NCI-H2107 treated with DMSO at 0.1 percent for 48 hours (cell line): ENCODE measurements around the gene FBXW4.
"Not testable (repeated sequence)": the region's sequence is repeated elsewhere in the genome, so short reads cannot be mapped to it uniquely, and the experiment has no call there.

ENCODE experiments used
- DNase-seq: peaks from one replicate; lab custom pipeline; 2025; ENCODE audit not compliant: unreplicated experiment; lab: John Stamatoyannopoulos, UW

FBXW4 gene

DNA sequence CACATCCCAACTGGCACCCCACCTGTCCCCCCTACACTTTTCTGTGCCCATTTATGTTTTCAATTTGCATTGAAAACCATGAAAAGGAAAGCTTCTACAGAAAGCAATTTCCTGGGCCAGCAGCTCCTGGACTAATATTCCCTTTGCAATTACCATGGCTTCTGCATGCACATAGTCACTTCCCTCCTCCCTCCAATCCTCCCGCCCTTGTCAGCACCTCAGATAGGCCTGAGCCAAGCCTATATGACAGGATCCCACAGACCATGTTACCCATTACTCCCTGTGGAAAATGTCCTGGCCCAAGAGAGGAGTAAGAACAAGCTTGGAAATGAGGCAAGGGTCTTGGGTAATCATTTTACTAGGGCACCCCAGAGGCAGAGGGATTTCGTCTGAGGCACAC is 38.1 kb downstream of the FBXW4 start:
- DNase-seq, result no peak

- DNase-seq, result no peak
Observed at GRCh38 chr10:101655570-101655969, 39.4 kb downstream of the FBXW4 start.

DNA sequence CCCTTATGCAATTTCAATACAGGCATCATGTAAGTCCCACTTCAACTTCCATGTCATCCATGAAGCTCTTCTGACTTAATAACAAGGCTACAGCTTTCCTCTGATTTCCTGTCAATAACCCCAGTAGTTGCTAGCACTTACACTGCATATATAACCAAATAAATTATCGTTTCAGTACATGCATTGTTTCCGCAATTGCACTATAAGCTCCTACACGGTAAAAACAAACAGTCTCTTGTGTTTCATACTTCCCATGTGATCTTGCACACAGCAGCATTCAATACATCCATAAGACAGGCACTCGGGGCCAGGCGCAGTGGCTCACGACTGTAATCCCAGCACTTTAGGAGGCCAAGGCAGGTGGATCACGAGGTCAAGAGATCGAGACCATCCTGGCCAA is 41.4 kb downstream of the FBXW4 start:
- no peak for DNase-seq

DNA sequence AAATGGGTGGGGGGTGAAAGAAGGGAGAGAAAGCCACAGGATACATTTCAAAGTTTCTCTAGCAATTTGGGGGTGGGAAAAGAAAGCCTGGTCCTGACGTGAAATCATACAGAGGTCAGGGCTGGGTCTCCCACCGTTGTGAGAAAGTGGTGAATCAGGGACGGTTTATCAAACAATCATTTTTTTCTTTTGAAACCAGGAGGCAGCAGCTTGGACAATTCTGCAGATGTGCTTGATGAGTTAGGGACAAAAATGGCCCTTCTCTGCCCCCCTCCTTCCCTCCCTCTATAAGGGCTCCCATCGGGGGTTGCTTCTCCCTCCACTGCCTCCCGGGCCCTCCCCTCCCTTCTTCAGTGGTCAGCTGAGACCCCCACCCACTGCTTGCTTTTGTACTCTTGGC is 43.6 kb downstream of the FBXW4 start:
- no peak for DNase-seq

- no peak for DNase-seq
Observed at GRCh38 chr10:101650863-101651262, 44.1 kb downstream of the FBXW4 start.

DNA sequence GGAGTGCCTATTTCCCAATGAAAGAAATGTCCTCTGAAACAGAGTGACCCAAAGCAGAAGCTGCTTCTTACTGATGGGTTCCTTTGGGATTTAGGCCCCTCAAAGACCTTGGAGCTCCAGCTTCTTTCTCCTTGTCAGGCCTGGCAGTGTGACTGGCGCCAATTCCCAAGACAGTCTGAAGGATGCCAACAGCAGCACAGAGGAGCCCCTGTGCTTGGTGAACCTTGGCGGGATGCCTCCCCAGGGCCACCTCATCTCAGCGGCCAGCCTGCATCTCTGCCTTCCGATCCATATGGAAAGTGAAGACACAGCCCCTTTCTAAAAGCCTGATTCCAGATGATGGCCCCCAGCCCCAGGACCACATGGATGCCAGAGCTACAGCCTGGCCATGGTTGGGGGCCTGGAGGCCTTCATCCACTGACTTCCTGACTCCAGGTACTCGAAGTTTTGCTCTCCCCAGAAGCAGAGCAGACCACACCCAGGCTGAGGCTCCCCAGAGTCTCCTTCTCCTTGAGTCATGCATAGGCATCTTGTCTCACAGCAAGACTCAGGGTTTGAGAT is 45.4 kb downstream of the FBXW4 start:
- no peak for DNase-seq

GRCh38 chr10:101647255-101647654 is 47.7 kb downstream of the FBXW4 start:
- no peak for DNase-seq

GRCh38 chr10:101646364-101646763 is 48.6 kb downstream of the FBXW4 start:
- no peak for DNase-seq

DNA sequence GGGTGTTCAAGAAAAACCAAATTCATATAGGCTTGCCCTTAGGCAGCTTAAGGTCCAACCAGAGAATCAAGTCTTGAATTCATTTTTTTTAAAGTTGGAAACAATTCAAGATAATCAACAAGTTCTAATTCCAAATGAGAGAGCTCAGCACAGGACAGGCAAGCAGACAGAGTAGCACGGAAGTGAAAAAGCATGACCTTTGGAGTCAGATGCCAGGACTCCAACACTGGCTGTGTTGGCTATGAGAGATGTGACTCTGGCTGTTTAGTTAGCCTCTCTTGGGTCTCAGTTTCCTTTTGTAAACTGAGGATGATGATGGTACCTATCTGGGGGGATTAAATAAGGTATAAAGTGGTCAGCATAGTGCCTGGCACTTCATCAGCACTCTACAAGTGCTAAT is 49.3 kb downstream of the FBXW4 start:
- no peak for DNase-seq

GRCh38 chr10:101644002-101644401 is 51.0 kb downstream of the FBXW4 start:
- peak; percentile 1 for DNase-seq

DNA sequence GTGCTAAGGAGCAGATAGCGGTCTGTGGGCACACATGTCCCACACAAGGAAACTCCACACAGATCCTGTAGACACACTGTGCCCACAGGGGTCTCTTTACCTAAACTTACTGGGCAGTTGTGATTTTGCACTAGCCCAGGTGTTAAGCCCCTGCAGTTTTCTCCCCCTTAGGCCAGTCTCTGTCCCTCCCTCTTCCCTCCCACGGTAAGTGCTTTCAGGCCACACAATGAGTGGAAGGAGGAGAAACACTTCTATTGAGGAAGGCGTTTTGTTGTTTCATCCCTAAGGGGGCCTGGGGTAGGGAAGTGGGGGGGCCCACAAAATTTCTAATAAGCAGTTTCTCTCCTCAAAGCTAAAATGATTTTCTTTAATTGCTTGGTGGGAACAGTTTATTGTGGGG is 51.4 kb downstream of the FBXW4 start:
- no peak for DNase-seq

DNA sequence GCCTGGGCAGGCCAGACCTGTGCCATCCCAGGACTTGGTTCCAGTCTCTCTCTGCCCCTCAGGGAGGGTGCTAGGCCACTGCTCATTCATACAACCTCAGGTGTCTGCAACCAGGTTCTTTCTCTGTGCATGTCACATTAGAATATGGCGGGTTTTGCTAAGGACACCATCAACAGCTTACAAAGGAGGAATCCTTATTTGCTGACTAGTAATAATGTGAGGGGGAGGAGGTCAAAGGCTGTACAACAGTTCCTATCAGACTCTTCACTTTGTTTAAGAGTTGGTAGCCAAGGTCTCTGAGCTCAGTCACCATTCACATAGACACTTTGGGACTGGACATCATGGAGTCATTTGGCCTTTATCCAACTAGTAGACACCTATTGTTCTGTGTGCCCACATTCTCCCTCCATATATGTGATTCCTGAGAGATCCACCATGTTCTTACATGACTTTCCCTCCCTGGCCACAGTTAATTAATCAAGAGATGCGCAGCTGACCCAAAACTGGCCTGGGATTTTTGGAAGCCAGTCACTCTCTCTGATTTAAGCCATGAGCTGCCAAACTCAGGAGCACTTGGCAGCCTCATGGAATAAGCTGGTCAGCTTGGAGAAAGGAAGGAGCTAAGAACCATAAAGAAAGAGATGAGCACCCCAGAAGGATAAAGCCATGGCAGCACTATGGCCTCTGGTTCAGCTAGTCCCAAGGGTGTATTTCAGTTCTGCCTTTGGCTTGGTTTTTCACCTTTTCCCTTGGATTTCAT is 55.6 kb downstream of the FBXW4 start:
- DNase-seq, result no peak

DNA sequence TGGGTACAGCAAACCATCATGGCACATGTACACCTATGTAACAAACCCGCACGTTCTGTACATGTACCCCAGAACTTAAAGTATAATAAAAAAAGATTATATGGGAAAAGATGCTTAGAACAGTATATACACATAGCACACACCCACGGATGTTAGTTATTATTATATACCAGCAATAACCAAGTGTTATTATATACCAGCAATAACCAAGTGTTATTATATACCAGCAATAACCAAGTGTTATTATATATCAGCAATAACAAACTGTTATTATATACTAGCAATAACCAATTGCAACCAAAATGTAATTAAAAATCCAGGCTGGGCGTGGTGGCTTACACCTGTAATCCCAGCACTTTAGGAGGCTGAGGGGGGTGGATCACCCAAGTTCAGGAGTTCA is 61.5 kb downstream of the FBXW4 start:
- DNase-seq, result not testable (repeated sequence)

DNA sequence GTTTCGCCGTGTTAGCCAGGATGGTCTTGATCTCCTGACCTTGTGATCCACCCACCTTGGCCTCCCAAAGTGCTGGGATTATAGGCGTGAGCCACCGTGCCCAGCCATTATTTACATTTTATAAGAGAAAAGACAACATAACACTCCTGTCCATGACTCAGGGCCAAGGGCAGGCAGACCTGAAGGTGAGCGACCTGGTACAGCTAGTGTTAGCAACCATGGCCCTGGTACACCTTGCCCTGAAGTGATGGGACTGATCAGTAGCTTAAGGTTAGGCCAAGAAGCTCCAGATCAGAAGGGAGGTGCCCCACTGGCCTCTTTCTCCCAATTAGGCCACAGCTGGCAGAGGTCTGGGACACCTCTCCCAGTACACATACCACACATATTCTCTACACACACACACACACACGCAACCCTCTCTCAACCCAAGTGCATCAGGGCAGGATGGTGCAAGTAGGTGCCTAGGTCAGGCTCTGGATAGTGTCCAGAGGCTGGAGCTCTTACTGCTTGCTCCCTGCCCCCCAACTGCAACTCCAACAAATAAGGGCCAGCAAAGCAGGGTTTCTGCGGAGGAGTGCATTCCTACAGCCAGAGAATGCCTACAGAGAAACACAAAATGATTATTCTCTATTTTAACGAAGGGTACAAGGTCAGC is 63.0 kb downstream of the FBXW4 start:
- DNase-seq, result no peak

GRCh38 chr10:101630633-101630920 is 64.4 kb downstream of the FBXW4 start:
- no peak for DNase-seq

- DNase-seq, result no peak
Observed at GRCh38 chr10:101629837-101630632, 64.9 kb downstream of the FBXW4 start.

DNA sequence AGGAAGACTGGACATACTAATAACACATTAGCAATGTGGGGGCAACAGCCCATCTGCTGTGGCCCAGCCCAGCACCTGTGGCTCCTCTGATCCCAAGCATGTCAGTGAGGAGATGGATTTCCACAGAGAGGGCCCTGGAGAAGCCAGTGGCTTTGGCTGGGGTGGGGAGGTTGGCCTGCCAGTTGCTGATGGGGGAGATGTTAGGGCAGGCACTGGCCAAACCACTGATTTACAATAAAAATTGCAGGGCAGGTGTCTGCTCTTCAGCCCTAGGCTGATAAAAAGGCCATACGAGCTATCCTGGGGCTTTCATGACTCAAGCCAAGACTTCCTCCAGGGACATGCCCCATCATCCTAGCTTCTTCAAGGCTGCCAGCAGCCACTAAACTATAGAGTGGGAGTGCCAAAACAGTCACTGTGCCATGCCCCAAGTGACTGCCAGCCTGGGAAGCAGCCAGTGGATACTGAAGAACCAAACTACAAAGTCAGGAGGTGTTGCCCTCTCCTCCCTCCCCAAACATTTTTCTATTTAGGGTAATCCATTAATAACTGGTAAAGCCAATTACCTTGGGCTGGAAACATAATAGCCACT is 69.1 kb downstream of the FBXW4 start:
- DNase-seq, result peak; percentile 1

DNA sequence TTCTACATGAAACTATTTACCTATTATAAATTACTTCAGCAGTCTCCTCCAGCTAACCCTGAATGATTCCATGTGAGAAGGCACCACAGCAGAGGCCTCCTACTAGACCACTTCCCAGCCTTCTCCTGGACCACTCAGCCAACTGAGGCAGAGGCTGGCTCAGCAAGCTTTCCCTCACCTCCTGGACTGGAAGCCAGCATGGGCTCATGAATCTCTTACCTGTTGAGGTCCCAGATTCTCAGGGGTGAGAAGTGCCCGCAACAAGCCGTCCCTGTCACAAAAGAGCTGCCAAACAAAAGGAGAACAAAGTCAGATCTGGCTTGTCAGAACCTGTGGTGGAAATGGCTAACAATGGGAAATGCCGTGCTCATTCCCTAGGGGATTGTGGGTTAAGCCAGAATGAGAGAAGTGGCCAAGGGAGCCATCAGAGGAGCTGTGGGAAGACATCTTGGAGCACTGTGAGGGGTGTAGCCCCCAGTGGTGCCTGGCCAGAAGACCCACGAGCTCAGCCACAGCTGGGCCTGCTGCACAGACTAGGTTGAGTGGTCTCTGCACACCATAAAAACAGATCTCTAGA is 70.4 kb downstream of the FBXW4 start:
- DNase-seq, result peak; percentile 55

DNA sequence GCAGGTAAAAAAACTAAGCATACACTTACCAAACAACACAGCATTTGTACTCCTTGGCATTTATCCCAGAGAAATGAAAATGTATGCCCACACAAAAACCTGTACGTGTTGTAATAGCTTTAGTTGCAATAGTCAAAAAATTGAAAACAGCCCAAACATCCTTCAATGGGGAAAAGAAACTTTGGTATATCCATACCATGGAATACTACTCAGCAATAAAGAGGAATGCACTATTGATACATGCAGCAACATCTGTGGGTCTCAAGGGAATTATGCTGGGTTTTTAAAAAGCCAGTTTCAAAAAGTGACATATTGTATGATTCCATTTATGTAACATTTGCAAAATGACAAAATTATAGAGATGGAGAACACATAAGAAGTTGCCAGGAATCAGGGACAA is 71.4 kb downstream of the FBXW4 start:
- no peak for DNase-seq

DNA sequence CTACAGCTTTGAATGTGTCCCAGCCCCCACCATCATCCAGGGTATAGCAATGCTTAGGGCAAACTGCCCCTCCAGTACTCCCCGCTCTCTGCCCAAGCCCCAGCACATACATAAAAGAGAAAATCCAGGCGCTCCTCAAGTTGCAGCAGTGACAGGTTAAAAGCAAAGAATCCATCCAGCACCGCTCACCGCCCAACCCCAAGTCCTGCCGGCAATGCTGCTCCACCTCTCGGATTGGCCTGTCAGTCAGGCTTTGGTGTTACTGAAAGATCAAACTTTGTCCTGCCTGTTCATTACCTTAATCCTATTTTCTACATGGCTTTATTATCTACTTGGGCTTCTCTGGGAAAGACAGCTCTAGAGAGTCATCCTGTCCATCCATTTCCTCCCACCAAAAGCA is 75.0 kb downstream of the FBXW4 start:
- DNase-seq, result no peak

DNA sequence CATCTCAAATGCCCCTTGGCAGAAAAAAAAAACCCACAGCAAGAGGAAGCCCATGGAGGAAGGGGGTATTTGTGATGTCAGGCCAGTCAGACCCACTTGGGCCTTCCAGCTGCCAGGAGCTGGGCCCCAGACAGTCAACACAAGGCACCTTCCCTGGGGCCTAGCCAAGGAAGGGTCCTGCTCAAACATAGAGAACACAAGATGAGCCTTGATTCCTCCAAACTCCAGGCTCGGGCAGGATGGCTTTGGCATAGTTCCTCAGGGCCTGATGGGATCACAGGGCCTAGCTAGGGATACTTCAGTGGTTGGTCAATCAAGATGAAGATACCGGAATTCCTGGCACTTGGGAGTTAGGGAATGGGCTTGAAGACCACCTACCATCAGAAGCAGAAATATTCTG is 76.1 kb downstream of the FBXW4 start:
- no peak for DNase-seq
